ENCODE results near the gene KAT6B.

DNA sequence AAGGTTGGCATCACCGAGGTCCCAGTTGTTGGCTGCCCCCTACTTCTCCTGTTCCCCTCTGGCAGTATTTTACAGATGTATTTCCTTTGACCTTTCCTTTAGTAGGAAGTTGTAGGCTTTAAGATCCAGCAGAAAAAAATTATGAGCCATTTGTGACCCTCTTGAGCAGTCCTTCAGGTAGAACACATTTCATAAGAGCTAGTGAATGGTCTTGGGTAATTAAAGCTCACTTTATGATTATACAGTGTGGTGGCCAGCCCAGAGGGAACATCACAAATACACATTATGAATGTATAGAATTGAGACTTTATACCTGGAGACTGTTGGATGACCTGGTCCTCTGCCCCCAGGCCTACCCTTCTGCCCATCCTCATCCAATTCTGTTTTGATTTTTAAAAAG lies 57.0 kb downstream of the KAT6B start:
- TF ChIP-seq, protein P1, sequence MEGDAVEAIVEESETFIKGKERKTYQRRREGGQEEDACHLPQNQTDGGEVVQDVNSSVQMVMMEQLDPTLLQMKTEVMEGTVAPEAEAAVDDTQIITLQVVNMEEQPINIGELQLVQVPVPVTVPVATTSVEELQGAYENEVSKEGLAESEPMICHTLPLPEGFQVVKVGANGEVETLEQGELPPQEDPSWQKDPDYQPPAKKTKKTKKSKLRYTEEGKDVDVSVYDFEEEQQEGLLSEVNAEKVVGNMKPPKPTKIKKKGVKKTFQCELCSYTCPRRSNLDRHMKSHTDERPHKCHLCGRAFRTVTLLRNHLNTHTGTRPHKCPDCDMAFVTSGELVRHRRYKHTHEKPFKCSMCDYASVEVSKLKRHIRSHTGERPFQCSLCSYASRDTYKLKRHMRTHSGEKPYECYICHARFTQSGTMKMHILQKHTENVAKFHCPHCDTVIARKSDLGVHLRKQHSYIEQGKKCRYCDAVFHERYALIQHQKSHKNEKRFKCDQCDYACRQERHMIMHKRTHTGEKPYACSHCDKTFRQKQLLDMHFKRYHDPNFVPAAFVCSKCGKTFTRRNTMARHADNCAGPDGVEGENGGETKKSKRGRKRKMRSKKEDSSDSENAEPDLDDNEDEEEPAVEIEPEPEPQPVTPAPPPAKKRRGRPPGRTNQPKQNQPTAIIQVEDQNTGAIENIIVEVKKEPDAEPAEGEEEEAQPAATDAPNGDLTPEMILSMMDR (IDR thresholded peaks at IDR 0.05), result no peak
- TF ChIP-seq POLR2AphosphoS5 (IDR thresholded peaks at IDR 0.05) (no peak), POLR2A (IDR thresholded peaks at IDR 0.05) (no peak)

Measured in stomach (tissue), 4 donors.